Neural cell (in vitro differentiated cells): ENCODE data around the gene EMILIN1. TPM values are rescaled to one million over a fixed set of nuclear protein-coding genes. Genes with fewer than 3 reads are reported as not detected.

Experiments used
- H2AFZ ChIP-seq: fragments of 200-600, 300-800 bp; sonication (generic), shearing (Covaris generic); 2 replicates; pipeline ENCODE4 v1.6.0; 2014; ENCODE audit warnings: low read depth, mild to moderate bottlenecking, antibody characterized with exemption, low read length, moderate library complexity
- H3F3A ChIP-seq: fragments of 200-600 bp; shearing (Covaris generic); 2 replicates; pipeline ENCODE4 v1.6.1; 2016; ENCODE audit warnings: mild to moderate bottlenecking, moderate library complexity, mixed read lengths, antibody characterized with exemption, low read length; ENCODE audit not compliant: insufficient read depth, poor library complexity, severe bottlenecking
- H3K27ac ChIP-seq: fragments of 200-600, 300-800 bp; sonication (generic), shearing (Covaris generic); 2 replicates; pipeline ENCODE4 v1.5.1; 2014; ENCODE audit warnings: mild to moderate bottlenecking, low read length, moderate library complexity
- H3K27me3 ChIP-seq: fragments of 300-800, 200-600 bp; sonication (generic), shearing (Covaris generic); 2 replicates; pipeline ENCODE4 v1.6.0; 2014; ENCODE audit warnings: mild to moderate bottlenecking, low read depth, low read length, moderate library complexity; ENCODE audit not compliant: insufficient read depth
- H3K36me3 ChIP-seq: fragments of 300-800, 200-600 bp; sonication (generic), shearing (Covaris generic); 2 replicates; pipeline ENCODE4 v1.5.1; 2014; ENCODE audit warnings: mild to moderate bottlenecking, antibody characterized with exemption, low read length, moderate library complexity; ENCODE audit not compliant: insufficient read depth
- H3K4me2 ChIP-seq: fragments of 300-800, 200-600 bp; sonication (generic), shearing (Covaris generic); 2 replicates; pipeline ENCODE4 v1.6.0; 2014; ENCODE audit warnings: mild to moderate bottlenecking, low read length
- H3K4me3 ChIP-seq: fragments of 300-800, 200-600 bp; sonication (generic), shearing (Covaris generic); 2 replicates; pipeline ENCODE4 v1.5.1; 2014; ENCODE audit warnings: mild to moderate bottlenecking, low read length, moderate library complexity
- H3K79me2 ChIP-seq: fragments of 200-600 bp; shearing (Covaris generic); replicated peaks from 2 replicates; pipeline ENCODE4 v1.6.0; 2014; ENCODE audit warnings: mild to moderate bottlenecking, low read length, moderate library complexity; ENCODE audit not compliant: insufficient read depth
- H3K9ac ChIP-seq: fragments of 300-800, 200-600 bp; sonication (generic), shearing (Covaris generic); 2 replicates; pipeline ENCODE4 v1.6.1; 2016; ENCODE audit warnings: mild to moderate bottlenecking, low read length, mixed read lengths
- H3K9me2 ChIP-seq: fragments of 200-600 bp; shearing (Covaris generic); 2 replicates; pipeline ENCODE4 v1.6.1; 2016; ENCODE audit warnings: mild to moderate bottlenecking, low read length, mixed read lengths; ENCODE audit not compliant: insufficient read depth
- H3K9me3 ChIP-seq: fragments of 200-600, 300-800 bp; sonication (generic), shearing (Covaris generic); 2 replicates; pipeline ENCODE4 v1.6.1; 2016; ENCODE audit warnings: mild to moderate bottlenecking, mixed run types, low read length, moderate library complexity, mixed read lengths
- H4K20me1 ChIP-seq: fragments of 200-600 bp; shearing (Covaris generic); 2 replicates; pipeline ENCODE4 v1.6.1; 2016; ENCODE audit warnings: mild to moderate bottlenecking, mixed run types; ENCODE audit not compliant: insufficient read depth
- CTCF ChIP-seq: fragments of 450-650 bp; IDR thresholded peaks from 2 replicates; pipeline ENCODE4 v1.5.1; 2014; ENCODE audit warnings: antibody characterized with exemption, mild to moderate bottlenecking, moderate library complexity; ENCODE audit not compliant: poor library complexity, severe bottlenecking
- EP300 ChIP-seq: fragments of 450-650 bp; conservative IDR thresholded peaks from 2 replicates; pipeline ENCODE4 v1.6.1; 2014; ENCODE audit warnings: antibody characterized with exemption, mild to moderate bottlenecking, moderate library complexity; ENCODE audit not compliant: poor library complexity, severe bottlenecking
- EZH2 ChIP-seq: fragments of 200-600, 300-800 bp; shearing (Covaris generic), sonication (generic); IDR thresholded peaks from 2 replicates; pipeline ENCODE4 v1.6.1; 2014; ENCODE audit warnings: antibody characterized with exemption, low read length, borderline replicate concordance, mild to moderate bottlenecking; ENCODE audit not compliant: insufficient read depth, poor library complexity, severe bottlenecking
- MXI1 ChIP-seq: fragments of 450-650 bp; conservative IDR thresholded peaks from 2 replicates; pipeline ENCODE4 v1.6.1; 2014; ENCODE audit warnings: antibody characterized with exemption, mild to moderate bottlenecking; ENCODE audit not compliant: poor library complexity, severe bottlenecking
- POLR2AphosphoS5 ChIP-seq: IDR thresholded peaks from 2 replicates; pipeline ENCODE4 v1.6.1; 2012
- RAD21 ChIP-seq: fragments of 450-650 bp; conservative IDR thresholded peaks from 2 replicates; pipeline ENCODE4 v1.6.1; 2014; ENCODE audit warnings: antibody characterized with exemption, mild to moderate bottlenecking, moderate library complexity
- REST ChIP-seq: IDR thresholded peaks from 2 replicates; pipeline ENCODE4 v1.6.1; 2012; ENCODE audit warnings: borderline replicate concordance
- SMC3 ChIP-seq: fragments of 450-650 bp; conservative IDR thresholded peaks from 2 replicates; pipeline ENCODE4 v1.6.1; 2014; ENCODE audit warnings: antibody characterized with exemption, mild to moderate bottlenecking, moderate library complexity; ENCODE audit not compliant: poor library complexity
- TAF1 ChIP-seq: IDR thresholded peaks from 2 replicates; pipeline ENCODE4 v1.6.1; 2012; ENCODE audit warnings: low read depth
- polyA plus RNA-seq: library from polyadenylated mRNA; depleted of rRNA; stranded (reverse); fragments of >200 nt; gene quantifications from 2 replicates; pipeline ENCODE4 v1.2.3, GENCODE V29; 2014

Gene EMILIN1
- polyA plus RNA-seq, 1 donor from 2014 or later = 1.3 TPM

DNA sequence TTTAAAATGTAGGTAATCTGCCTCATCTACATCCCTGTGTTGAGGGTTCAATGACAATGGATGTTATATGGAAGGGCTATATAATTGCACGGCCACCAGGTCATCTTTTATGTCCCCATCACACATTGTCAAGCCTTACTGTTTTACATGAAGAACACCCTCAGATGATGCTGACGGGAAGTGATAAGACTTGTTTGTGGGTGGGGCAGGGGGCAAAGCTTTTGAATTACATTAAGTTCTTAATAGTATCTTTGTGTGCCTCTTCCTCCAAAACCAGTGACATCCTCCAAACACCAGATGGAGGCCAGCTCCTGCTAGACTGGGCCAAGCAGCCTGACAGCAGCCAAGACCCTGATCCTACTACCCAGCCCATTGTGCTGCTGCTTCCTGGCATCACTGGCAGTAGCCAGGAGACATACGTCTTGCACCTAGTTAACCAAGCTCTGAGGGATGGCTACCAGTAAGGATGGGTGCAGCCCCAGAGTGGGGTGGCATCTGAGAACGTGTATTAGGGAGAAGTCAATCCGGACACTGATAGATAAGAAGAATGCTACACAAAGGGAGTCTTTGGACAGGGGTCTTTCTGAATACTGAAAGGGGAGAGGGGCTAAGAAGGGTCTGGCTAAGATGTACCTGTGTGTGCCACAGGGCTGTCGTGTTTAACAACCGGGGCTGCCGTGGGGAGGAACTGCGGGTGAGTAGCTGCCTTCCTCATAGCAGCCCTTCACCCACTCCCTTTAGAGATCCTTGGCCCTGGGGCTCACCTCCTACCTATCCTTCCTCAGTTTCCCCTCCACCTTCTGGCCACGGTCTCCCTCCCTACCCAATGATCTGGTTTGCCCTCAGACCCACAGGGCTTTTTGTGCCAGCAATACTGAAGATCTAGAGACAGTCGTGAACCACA is 50.5 kb downstream of the EMILIN1 start:
- no peaks in the 10 kb centered on the region for H3K36me3 ChIP-seq
- H2AFZ ChIP-seq = no peak overlapping the region
- H3K9me3 ChIP-seq = no peaks in the 10 kb centered on the region
- H3K9me2 ChIP-seq = no peaks in the 10 kb centered on the region
- no peaks in the 10 kb centered on the region for H4K20me1 ChIP-seq
- TF ChIP-seq RAD21 (no peak), CTCF (no peak), SMC3 (no peak), TAF1 (no peak), POLR2AphosphoS5 (no peak), EP300 (no peak), MXI1 (no peak)
- H3F3A ChIP-seq = no peaks in the 10 kb centered on the region
- peaks cover 3% of the 10 kb centered on the region for H3K27me3 ChIP-seq
- H3K9ac ChIP-seq = no peak overlapping the region
- no peak overlapping the region for H3K4me3 ChIP-seq
- no peak overlapping the region for H3K27ac ChIP-seq
- no peak overlapping the region for H3K4me2 ChIP-seq
- H3K79me2 ChIP-seq = peaks cover 4% of the 10 kb centered on the region

- no peak overlapping the region for H2AFZ ChIP-seq
- no peaks in the 10 kb centered on the region for H4K20me1 ChIP-seq
- TF ChIP-seq TAF1 (no peak), EZH2 (no peak), RAD21 (no peak), CTCF (no peak), POLR2AphosphoS5 (no peak), REST (no peak), MXI1 (no peak), EP300 (no peak), SMC3 (no peak)
- peaks cover 4% of the 10 kb centered on the region for H3K79me2 ChIP-seq
- H3K27me3 ChIP-seq = no peaks in the 10 kb centered on the region
- no peak overlapping the region for H3K4me2 ChIP-seq
- no peak overlapping the region for H3K27ac ChIP-seq
- H3K4me3 ChIP-seq = no peak overlapping the region
- H3K9ac ChIP-seq = no peak overlapping the region
- H3K9me2 ChIP-seq = no peaks in the 10 kb centered on the region
- no peaks in the 10 kb centered on the region for H3K36me3 ChIP-seq
- H3K9me3 ChIP-seq = no peaks in the 10 kb centered on the region
- no peaks in the 10 kb centered on the region for H3F3A ChIP-seq
Observed at GRCh38 chr2:27130396-27130795, 52.0 kb downstream of the EMILIN1 start.
